Mononuclear cell (primary cell): ENCODE measurements around the gene MSL3. TPM values are rescaled to one million over a fixed set of nuclear protein-coding genes. Genes with fewer than 3 reads are reported as not detected.

Experiments
- H3K27me3 ChIP-seq: 2 replicates; pipeline ENCODE4 v1.6.0; 2011; ENCODE audit warnings: low read length, control low read depth; ENCODE audit not compliant: insufficient read depth
- H3K4me1 ChIP-seq: 2 replicates; pipeline ENCODE4 v1.5.1; 2011; ENCODE audit warnings: mild to moderate bottlenecking, low read length, control low read depth; ENCODE audit not compliant: insufficient read depth
- H3K4me3 ChIP-seq: 2 replicates; pipeline ENCODE4 v1.5.1; 2011; ENCODE audit warnings: mild to moderate bottlenecking, low read length, moderate library complexity
- H3K9me3 ChIP-seq: 2 replicates; pipeline ENCODE4 v1.5.1; 2011; ENCODE audit warnings: low read depth, mild to moderate bottlenecking, control low read depth, low read length
- total RNA-seq: library from RNA; depleted of rRNA; stranded (reverse); fragments of >200 nt; gene quantifications from one replicate; pipeline ENCODE4 v1.2.3, GENCODE V29; 2012

The MSL3 gene, protein sequence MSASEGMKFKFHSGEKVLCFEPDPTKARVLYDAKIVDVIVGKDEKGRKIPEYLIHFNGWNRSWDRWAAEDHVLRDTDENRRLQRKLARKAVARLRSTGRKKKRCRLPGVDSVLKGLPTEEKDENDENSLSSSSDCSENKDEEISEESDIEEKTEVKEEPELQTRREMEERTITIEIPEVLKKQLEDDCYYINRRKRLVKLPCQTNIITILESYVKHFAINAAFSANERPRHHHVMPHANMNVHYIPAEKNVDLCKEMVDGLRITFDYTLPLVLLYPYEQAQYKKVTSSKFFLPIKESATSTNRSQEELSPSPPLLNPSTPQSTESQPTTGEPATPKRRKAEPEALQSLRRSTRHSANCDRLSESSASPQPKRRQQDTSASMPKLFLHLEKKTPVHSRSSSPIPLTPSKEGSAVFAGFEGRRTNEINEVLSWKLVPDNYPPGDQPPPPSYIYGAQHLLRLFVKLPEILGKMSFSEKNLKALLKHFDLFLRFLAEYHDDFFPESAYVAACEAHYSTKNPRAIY
- total RNA-seq = 83.0 TPM

DNA sequence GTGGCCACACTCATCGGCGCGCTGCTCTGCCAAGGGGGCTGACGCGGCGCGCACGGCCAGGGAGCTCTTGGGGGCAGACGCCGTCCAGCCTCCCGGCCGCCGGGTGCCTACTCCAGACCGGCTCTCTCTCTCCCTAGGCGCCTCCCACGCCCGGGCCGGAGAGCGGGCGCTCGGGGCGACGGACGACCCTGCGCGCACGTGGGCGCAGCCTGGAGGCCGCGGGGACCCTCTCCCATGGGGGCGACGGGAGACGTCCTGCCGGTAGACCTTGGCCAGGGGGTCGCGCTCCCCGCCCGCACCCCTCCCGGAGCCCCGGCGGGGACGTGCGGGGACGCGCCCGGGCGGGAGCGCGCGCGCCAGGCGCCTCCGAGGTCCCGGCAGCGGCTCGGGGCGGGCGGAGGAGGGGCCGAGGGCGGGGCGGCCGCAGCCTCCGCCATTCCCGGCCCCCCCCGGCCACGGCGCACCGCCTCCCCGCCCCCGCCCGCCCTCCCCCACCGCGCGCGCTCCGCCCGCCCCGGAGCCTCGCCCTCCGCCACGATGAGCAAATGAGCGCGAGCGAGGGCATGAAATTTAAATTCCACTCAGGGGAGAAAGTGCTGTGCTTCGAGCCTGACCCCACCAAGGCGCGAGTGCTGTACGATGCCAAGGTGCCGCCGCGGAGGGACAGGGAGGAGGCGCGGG, at the start of gene MSL3:
TSS of gene MSL3 (plus strand) at position 519 of the 681 bp plus-strand sequence. CDS start at position 546, 27 bp downstream.
- Histone ChIP-seq H3K4me1 (peaks cover 27% of the 10 kb centered on the region), H3K4me3 (peak within 1 kb of the TSS; percentile 81), H3K27me3 (no peaks in the 10 kb centered on the region), H3K9me3 (no peaks in the 10 kb centered on the region)

DNA sequence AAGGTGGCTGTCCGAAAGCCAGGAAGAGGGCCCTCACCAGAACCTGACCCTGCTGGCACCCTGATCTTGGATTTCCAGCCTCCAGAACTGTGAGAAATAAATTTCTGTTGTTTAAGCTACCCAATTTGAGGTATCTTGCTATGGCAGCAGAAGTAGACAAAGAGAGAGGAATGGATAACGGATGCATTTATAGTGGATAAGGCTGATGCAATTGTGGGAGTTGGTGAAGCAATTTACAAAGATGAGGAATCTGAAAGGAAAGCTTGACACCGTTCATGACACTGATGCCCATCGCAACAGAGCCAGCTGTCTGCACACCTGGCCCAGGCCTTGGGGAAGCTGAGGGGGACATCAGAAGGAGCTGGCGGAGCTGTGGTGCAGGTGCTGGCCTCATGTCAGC, 35.7 kb upstream of the MSL3 start:
- Histone ChIP-seq H3K4me3 (no peak overlapping the region), H3K4me1 (no peaks in the 10 kb centered on the region), H3K27me3 (no peaks in the 10 kb centered on the region), H3K9me3 (no peaks in the 10 kb centered on the region)

DNA sequence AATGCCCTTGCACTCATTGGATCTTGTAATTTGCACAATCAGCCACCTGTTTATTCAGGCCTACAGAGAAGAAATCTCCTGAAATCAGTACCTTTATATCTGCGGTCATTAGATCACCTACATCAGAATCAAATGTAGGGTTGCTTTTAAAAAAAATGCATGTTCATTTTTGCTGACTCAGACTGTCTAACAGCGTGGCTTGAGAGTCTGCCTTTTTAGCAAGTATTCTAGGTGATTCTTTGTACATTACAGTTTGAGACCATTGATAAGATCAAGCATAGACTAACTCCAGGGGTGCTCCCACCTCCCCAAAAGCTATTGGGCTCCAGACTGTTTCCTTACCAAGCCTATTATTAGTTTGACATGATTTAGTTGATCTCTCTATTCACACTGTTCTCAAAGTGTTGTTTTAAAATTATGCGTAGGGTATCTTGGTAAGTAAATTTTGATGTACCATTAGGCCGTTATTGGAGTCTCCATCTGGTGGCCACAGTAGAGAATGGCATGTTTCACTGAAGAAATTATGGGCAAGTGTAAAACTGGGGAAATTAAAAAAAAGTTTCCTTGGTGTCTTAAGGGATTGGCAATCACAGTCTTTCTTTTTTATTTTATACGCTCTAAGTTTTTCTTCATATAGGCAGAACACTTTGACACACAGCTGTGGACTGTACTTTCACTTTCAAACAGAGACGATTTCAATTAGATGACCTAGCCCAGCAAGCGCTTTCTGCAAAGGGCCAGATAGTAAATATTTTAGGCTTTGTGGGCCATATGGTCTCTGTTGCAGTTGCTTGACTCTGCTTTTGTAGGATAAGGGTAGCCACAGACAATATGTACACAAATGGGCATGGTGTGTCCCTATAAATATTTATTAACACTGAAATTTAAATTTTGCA, 33.7 kb upstream of the MSL3 start:
- H3K27me3 ChIP-seq = no peaks in the 10 kb centered on the region
- no peak overlapping the region for H3K4me3 ChIP-seq
- no peaks in the 10 kb centered on the region for H3K4me1 ChIP-seq
- H3K9me3 ChIP-seq = no peaks in the 10 kb centered on the region

DNA sequence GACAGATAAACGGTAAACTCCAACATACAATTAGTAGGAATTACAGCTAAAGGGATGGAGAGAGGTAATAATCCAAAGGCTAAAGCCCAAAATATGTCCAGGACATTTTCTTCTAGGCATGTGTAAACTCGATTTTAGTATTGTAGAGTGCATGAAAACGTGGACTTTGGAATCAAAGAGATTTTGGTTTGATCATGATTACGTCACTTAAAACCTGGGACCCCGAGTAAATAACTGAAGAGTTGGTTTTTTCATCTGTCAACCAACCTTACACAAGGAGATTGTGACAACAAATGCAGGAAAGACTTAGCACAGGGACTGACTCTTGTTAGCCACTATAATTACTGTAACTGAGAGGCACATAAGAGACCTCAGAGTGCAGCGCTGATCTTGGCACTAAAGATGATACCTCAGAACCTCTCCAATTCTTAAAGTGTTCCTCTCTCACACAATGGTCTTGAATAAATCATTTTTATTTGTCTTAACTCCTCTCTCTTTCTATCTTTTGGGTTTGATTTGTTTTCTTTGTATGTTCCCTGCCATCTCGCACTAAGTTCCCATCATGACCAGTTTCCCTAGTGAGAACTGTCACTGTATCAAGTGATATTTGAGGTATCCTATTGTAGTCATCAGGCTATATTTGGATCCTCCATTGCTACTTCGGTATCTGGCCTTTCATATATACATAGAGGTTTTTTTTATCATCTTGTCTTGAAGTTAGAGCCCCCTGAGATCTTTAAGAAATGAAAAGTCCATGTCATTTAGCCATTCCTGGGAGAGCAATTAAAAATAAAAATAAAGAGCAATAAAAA, 32.2 kb upstream of the MSL3 start:
- Histone ChIP-seq H3K9me3 (no peaks in the 10 kb centered on the region), H3K4me1 (no peaks in the 10 kb centered on the region), H3K27me3 (no peaks in the 10 kb centered on the region), H3K4me3 (no peak overlapping the region)

DNA sequence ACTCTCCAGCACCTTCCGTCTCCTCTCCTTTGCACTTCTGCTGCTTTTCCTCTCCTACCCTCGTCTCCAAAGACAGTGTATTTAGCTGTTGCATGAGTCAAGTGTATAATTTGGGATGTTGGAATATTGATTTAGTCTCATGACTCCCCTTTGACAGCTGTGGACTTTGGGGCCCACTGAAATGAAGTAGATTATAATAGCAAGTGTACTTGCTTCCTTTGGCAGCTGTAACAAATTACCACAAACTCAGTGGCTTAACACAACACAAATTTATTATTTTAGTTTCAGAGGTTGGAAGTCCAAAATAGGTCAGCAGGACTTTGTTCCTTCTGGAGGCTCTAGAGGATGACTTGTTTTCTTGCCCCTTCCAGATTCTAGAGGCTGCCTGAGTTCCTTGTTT, 29.5 kb upstream of the MSL3 start:
- no peaks in the 10 kb centered on the region for H3K27me3 ChIP-seq
- H3K4me3 ChIP-seq = no peak overlapping the region
- no peaks in the 10 kb centered on the region for H3K4me1 ChIP-seq
- H3K9me3 ChIP-seq = no peaks in the 10 kb centered on the region

DNA sequence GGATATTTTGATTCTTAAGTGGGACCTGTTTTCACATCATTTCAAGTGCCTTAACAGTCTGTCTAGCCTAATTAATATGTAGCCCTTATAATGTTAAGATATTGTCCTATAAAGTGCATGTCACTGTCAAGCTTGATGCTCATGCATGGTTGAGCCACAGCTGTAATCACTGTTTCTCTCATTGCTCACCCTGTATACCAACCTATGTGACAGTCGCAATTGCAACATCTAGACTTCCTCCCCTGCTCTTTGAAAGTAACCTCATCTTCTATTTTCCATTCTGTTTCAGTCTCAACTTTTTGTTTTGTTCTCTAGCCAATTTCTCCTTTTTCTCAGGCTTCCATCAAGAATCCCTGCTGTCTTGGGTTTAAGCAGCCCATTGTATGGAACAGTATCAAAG, 24.4 kb upstream of the MSL3 start:
- Histone ChIP-seq H3K27me3 (no peaks in the 10 kb centered on the region), H3K4me1 (no peaks in the 10 kb centered on the region), H3K9me3 (no peaks in the 10 kb centered on the region)

DNA sequence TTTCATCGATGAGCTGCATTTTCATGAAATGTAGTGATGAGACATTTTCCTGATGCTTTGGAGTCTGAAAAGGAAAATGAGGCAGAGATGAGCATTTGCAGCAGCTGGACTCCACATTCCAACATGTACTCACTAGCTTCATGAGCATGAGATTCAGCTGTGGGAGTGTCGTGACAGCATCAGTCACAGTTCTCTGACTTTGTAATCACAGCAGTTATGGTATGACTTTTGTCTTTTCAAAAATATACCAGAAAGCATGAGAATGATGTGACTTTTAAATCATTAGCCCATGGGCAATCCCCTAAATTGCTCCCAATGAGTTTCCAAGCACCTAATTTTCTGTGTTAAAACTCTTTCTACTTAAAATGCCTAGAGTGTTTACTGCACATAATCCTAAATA, 18.3 kb upstream of the MSL3 start:
- no peaks in the 10 kb centered on the region for H3K27me3 ChIP-seq
- H3K4me1 ChIP-seq = no peaks in the 10 kb centered on the region
- H3K9me3 ChIP-seq = no peaks in the 10 kb centered on the region
- H3K4me3 ChIP-seq = no peak overlapping the region

More for the DNA sequence above, 24.4 kb upstream of the MSL3 start:
- no peak overlapping the region for H3K4me3 ChIP-seq

DNA sequence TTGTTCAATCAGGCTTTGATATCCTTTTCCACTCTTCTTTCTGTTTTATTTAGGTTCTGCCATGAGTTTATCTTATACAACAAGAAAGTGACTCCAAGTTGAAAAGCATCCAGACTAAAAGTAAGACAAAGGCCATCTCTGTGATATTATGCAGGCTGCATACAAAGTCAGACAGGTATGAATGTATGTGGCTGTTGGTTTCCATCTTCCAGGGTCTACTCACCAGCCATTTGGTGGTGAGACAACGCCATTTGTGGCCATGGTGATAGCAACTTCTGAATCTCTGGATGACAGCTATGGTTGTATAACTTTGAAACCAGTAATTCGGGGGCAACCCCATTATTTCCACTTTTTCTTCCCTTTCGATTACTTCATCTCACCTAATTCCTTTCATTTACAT, 17.2 kb upstream of the MSL3 start:
- Histone ChIP-seq H3K4me1 (no peaks in the 10 kb centered on the region), H3K9me3 (no peaks in the 10 kb centered on the region), H3K4me3 (no peak overlapping the region), H3K27me3 (no peaks in the 10 kb centered on the region)

DNA sequence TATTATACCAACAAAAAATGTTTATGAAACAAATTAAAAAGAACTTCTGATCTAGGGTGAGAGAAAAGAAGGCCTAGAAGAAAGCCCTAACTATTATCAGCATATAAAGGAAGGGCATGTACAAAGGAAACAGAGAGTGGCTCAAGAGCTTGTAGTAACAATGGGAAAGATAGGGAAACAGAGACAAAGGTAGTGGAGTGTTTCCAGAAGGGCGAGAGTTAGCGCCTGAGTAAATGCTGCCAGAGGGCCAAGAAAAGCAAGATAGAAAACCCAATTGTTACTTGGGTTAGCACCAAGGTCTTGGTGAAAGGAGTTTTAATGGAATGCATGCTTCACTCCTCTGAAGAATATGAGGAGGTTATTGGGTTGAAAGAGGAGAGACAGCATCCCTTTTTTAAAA, 16.5 kb upstream of the MSL3 start:
- Histone ChIP-seq H3K4me3 (no peak overlapping the region), H3K9me3 (no peaks in the 10 kb centered on the region), H3K4me1 (no peaks in the 10 kb centered on the region), H3K27me3 (no peaks in the 10 kb centered on the region)

DNA sequence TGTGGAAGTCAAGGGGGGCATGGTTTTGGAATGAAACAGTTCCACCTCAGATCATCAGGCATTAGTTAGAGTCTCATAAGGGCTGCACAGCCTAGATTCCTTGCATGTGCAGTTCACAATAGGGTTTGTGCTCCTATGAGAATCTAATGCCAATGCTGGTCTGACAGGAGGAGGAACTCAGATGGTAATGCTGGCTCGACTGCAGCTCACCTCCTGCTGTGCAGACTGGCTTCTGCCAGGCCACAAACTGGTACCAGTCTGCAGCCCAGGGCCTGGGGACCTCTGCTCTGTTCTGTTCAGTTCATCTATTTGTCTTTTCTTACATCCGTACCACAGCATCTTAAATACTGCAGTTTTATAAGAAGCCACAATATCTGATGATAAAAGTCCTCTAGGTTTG, 12.2 kb upstream of the MSL3 start:
- no peaks in the 10 kb centered on the region for H3K27me3 ChIP-seq
- peaks cover 11% of the 10 kb centered on the region for H3K4me1 ChIP-seq
- no peaks in the 10 kb centered on the region for H3K9me3 ChIP-seq
- no peak overlapping the region for H3K4me3 ChIP-seq

DNA sequence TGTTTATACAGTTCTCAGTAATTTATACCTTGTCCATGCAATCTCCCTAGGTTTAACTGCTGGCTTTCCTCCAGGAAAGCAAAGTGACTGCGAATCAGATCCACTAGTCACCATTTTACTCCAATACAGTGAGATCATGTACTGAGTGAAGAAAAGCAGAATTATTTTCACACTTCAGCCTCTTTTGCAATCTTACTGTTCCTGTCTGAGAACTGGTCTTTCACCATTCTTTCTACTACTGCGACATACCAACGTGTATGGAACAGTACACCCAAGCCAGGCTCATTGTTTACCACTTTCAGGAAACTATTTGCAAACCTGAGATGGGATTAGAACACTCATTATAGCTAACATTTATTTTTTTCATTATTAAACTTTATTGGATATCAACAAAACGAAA, 8.0 kb upstream of the MSL3 start:
- Histone ChIP-seq H3K27me3 (no peaks in the 10 kb centered on the region), H3K9me3 (no peaks in the 10 kb centered on the region), H3K4me1 (peaks cover 14% of the 10 kb centered on the region), H3K4me3 (no peak overlapping the region)

DNA sequence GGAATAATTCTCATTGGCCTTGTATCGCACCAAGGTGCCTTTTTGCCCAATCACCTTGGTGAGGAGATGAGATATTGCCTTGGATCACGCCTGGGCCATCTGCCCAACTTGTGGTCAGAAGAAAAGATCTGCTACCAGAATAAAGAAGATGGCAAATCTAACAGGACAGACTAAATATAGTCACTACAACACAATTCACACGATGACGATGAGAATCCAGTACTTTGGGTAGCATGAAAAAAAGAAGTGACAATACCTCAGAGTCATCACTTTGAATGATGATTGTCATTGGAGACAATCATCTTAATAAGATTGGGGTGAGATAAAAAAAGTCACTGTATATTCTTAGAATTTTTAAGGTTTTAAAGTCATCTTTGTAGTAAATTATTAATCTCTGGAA, 7.3 kb upstream of the MSL3 start:
- no peaks in the 10 kb centered on the region for H3K27me3 ChIP-seq
- peaks cover 14% of the 10 kb centered on the region for H3K4me1 ChIP-seq
- H3K9me3 ChIP-seq = no peaks in the 10 kb centered on the region
- no peak overlapping the region for H3K4me3 ChIP-seq

DNA sequence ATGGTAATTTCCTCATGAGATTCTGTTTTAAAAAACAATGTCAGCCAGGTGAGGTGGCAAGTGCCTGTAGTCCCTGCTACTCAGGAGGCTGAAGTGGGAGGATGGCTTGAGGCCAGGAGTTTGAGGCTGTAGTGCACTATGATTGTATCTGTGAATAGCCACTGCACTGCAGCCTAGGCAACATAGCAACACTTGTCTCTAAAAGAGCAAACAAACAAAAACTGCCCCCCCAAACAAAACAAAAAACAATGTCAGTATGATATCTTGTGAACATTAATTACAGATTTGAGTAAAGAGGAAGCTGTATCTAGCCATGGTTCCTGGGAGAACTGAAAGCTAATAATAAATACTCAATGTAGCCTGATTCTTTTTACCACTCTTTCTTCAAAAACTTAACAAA, 6.8 kb upstream of the MSL3 start:
- Histone ChIP-seq H3K4me1 (peaks cover 17% of the 10 kb centered on the region), H3K4me3 (no peak overlapping the region), H3K9me3 (no peaks in the 10 kb centered on the region), H3K27me3 (no peaks in the 10 kb centered on the region)

DNA sequence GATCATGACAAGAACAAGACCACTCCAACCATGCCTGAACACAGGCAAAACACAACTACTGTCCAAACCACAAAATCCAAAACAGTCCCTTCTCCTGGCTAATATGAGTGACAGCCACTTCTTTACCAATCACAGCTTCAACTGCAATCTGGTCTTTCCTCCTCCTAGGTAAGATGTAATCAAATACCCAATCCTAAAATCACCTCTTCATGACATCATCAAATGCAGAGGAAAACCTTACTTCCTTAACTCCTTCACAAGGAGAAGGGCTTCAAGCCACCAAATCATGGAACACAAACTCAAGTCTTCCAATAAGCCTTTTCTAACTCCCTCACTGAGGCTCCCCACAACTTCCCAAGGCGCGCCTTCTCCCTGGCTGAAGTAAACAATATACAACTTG, 4.4 kb upstream of the MSL3 start:
- no peaks in the 10 kb centered on the region for H3K9me3 ChIP-seq
- peaks cover 28% of the 10 kb centered on the region for H3K4me1 ChIP-seq
- H3K27me3 ChIP-seq = no peaks in the 10 kb centered on the region
- no peak overlapping the region for H3K4me3 ChIP-seq
